Ascending aorta (tissue), 2 donors: ENCODE results near the gene PLEKHB2. TPM values are rescaled to one million over a fixed set of nuclear protein-coding genes. Genes with fewer than 3 reads are reported as not detected.

Source experiments
- DNase-seq, 2 donors: peaks; one replicate each; pipeline ENCODE4 v3.0.0-alpha.2; 2019; ENCODE audit warnings: low spot score in 2 of 2
- H3K27ac ChIP-seq, 2 donors: fragments of 200-600 bp; sonication (generic); one replicate each; pipeline ENCODE4 v1.5.1; 2016 to 2017; ENCODE audit warnings: mild to moderate bottlenecking in 1 of 2
- H3K27me3 ChIP-seq: fragments of 200-600 bp; sonication (generic); one replicate; pipeline ENCODE4 v1.5.1; 2017
- H3K36me3 ChIP-seq, 2 donors: fragments of 200-600 bp; sonication (generic); one replicate each; pipeline ENCODE4 v1.5.1; 2016
- H3K4me1 ChIP-seq, 2 donors: fragments of 200-600 bp; sonication (generic); one replicate each; pipeline ENCODE4 v1.5.1; 2016 to 2017; ENCODE audit warnings: mild to moderate bottlenecking in 1 of 2
- H3K4me3 ChIP-seq, 2 donors: fragments of 200-600 bp; sonication (generic); one replicate each; pipeline ENCODE4 v1.5.1; 2016 to 2017; ENCODE audit warnings: mild to moderate bottlenecking in 1 of 2
- H3K9me3 ChIP-seq, 2 donors: fragments of 200-600 bp; sonication (generic); one replicate each; pipeline ENCODE4 v1.5.1; 2016
- CTCF ChIP-seq, 3 experiments: fragments of 200-600 bp in 2 of 3; fragments of 450-650 bp in 1 of 3; sonication (generic) in 2 of 3; IDR thresholded peaks; one replicate each; pipeline ENCODE4 v1.5.1; 2016 to 2019; ENCODE audit warnings: antibody characterized with exemption in 3 of 3, mild to moderate bottlenecking in 1 of 3, moderate library complexity in 1 of 3
- intact Hi-C: fragments of 100-400 bp; cut with DNase I; formaldehyde crosslinking; loops from one replicate; pipeline ENCODE4 v1.15.1; 2023
- total RNA-seq: library from RNA; depleted of rRNA; stranded (reverse); fragments of >200 nt; gene quantifications from one replicate; pipeline ENCODE4 v1.1.0, GENCODE V29; 2016

The PLEKHB2 gene
- total RNA-seq, 1 donor from 2014 or later, result 61.7 TPM

GRCh38 chr2:131093006-131093695, 12.0 kb upstream of the PLEKHB2 start, which contains the start of gene FAM168B:
TSS of gene FAM168B (minus strand) at chr2:131093460. CDS start at chr2:131082646, 10,814 bp downstream.
- TF ChIP-seq CTCF (IDR thresholded peaks at IDR 0.05), result no peak

GRCh38 chr2:131093696-131094462, 11.3 kb upstream of the PLEKHB2 start:
- intact Hi-C loops, result loop anchor here (1.0 to 5.0 kb wide), 7 partner anchors 11 to 913 kb away; partner anchors contain the start of genes GPR148, IMP4, MZT2A and PLEKHB2
- Histone ChIP-seq H3K27ac (peak overlapping the region; percentile 88 to 98), H3K9me3 (no peaks in the 10 kb centered on the region)

More at GRCh38 chr2:131093006-131093695, 12.0 kb upstream of the PLEKHB2 start, which contains the start of gene FAM168B:
- no peaks in the 10 kb centered on the region for H3K9me3 ChIP-seq
- no peaks in the 10 kb centered on the region for H3K27me3 ChIP-seq
- peak within 1 kb of the TSS; percentile 88 to 98 for H3K4me3 ChIP-seq
- H3K27ac ChIP-seq, result peak within 1 kb of the TSS; percentile 88 to 98
- H3K36me3 ChIP-seq, result peaks cover 2 to 11% of the 10 kb centered on the region in 2 donors
- intact Hi-C loops, result loop anchor here (1.0 to 5.0 kb wide), 7 partner anchors 12 to 912 kb away; partner anchors contain the start of genes GPR148, IMP4, MZT2A and PLEKHB2
- peaks cover 0 to 15% of the 10 kb centered on the region in 2 donors for H3K4me1 ChIP-seq
- peak; percentile 47 to 91 for DNase-seq

GRCh38 chr2:131094463-131095281, 10.5 kb upstream of the PLEKHB2 start:
- no peaks in the 10 kb centered on the region for H3K36me3 ChIP-seq
- no peaks in the 10 kb centered on the region for H3K9me3 ChIP-seq
- H3K4me1 ChIP-seq, result peaks cover 0 to 15% of the 10 kb centered on the region in 2 donors
- no peak for DNase-seq
- no peaks in the 10 kb centered on the region for H3K27me3 ChIP-seq
- peak overlapping the region in 1 of 2 donors; percentile 88 for H3K4me3 ChIP-seq
- no peak for TF ChIP-seq CTCF (IDR thresholded peaks at IDR 0.05)
- intact Hi-C loops, result loop anchor here (5.0 kb wide), 5 partner anchors 367 to 752 kb away; partner anchors contain the start of genes GPR148, IMP4, MZT2A and PTPN18
- H3K27ac ChIP-seq, result no peak overlapping the region

More at GRCh38 chr2:131093696-131094462, 11.3 kb upstream of the PLEKHB2 start:
- no peak for TF ChIP-seq CTCF (IDR thresholded peaks at IDR 0.05)
- peak overlapping the region; percentile 88 to 98 for H3K4me3 ChIP-seq
- peaks cover 0 to 15% of the 10 kb centered on the region in 2 donors for H3K4me1 ChIP-seq
- peaks cover 0 to 4% of the 10 kb centered on the region in 2 donors for H3K36me3 ChIP-seq
- peak in 1 of 2 donors; percentile 86 for DNase-seq
- H3K27me3 ChIP-seq, result no peaks in the 10 kb centered on the region

GRCh38 chr2:131103165-131103564, 2.0 kb upstream of the PLEKHB2 start:
- intact Hi-C loops, result no loop called here

More at GRCh38 chr2:131103165-131103564, 2.0 kb upstream of the PLEKHB2 start:
- no peaks in the 10 kb centered on the region for H3K36me3 ChIP-seq
- H3K27ac ChIP-seq, result peak overlapping the region in 1 of 2 donors; percentile 23
- H3K4me1 ChIP-seq, result peaks cover 0 to 14% of the 10 kb centered on the region in 2 donors
- no peak overlapping the region for H3K4me3 ChIP-seq
- DNase-seq, result no peak
- H3K9me3 ChIP-seq, result no peaks in the 10 kb centered on the region
- H3K27me3 ChIP-seq, result no peaks in the 10 kb centered on the region
- no peak for TF ChIP-seq CTCF (IDR thresholded peaks at IDR 0.05)
